ENCODE results near the gene TTC33. TPM values are rescaled to one million over a fixed set of nuclear protein-coding genes. Genes with fewer than 3 reads are reported as not detected.

Gene TTC33
- total RNA-seq: 100 to 1,000 TPM in 1 of 4 donors, 10 to 100 TPM in 3; 18.8 to 123 (median 39.7) TPM

- no peaks in the 10 kb centered on the region for H3K36me3 ChIP-seq
- DNase-seq: peak; percentile 94 to 95
- peak; percentile 80 to 91 (median 82) for TF ChIP-seq CTCF (IDR thresholded peaks at IDR 0.05)
- TF ChIP-seq POLR2A (IDR thresholded peaks at IDR 0.05): peak; percentile 57 to 80
- H3K27me3 ChIP-seq: no peaks in the 10 kb centered on the region
- H3K27ac ChIP-seq: peak within 1 kb of the TSS; percentile 86 to 99
- intact Hi-C loops (cut with DNase I; ENCODE audit: low total_unique reads): no loop called here
- peak within 1 kb of the TSS; percentile 70 to 92 for H3K4me3 ChIP-seq
- H3K4me1 ChIP-seq: no peaks in the 10 kb centered on the region
- no peaks in the 10 kb centered on the region for H3K9me3 ChIP-seq
Observed at GRCh38 chr5:40755407-40756365, at the start of gene TTC33. Gene TTC33, minus strand, starts transcription at chr5:40755961. Its CDS starts 8,943 bp downstream, at chr5:40747018.

GRCh38 chr5:40801771-40802562, 46.2 kb upstream of the TTC33 start:
- Histone ChIP-seq H3K36me3 (no peaks in the 10 kb centered on the region), H3K27ac (no peak overlapping the region), H3K4me1 (peaks cover 0 to 4% of the 10 kb centered on the region in 2 donors), H3K4me3 (no peak overlapping the region), H3K27me3 (no peaks in the 10 kb centered on the region), H3K9me3 (no peaks in the 10 kb centered on the region)
- intact Hi-C loops (cut with DNase I; ENCODE audit: low total_unique reads): no loop called here
- TF ChIP-seq CTCF (IDR thresholded peaks at IDR 0.05): no peak
- no peak for TF ChIP-seq POLR2A (IDR thresholded peaks at IDR 0.05)
- DNase-seq: no peak

GRCh38 chr5:40799258-40799657, 43.5 kb upstream of the TTC33 start:
- H3K27me3 ChIP-seq: no peaks in the 10 kb centered on the region
- H3K27ac ChIP-seq: peak overlapping the region; percentile 98
- TF ChIP-seq CTCF (IDR thresholded peaks at IDR 0.05) (no peak), POLR2A (IDR thresholded peaks at IDR 0.05) (no peak)
- peaks cover 0 to 15% of the 10 kb centered on the region in 2 donors for H3K4me1 ChIP-seq
- no peaks in the 10 kb centered on the region for H3K9me3 ChIP-seq
- no peak for DNase-seq
- H3K36me3 ChIP-seq: no peaks in the 10 kb centered on the region
- intact Hi-C loops (cut with DNase I; ENCODE audit: low total_unique reads): no loop called here
- peak overlapping the region in 1 of 2 donors; percentile 70 for H3K4me3 ChIP-seq

GRCh38 chr5:40798801-40799210, 43.0 kb upstream of the TTC33 start:
- TF ChIP-seq CTCF (IDR thresholded peaks at IDR 0.05): no peak
- no peak for TF ChIP-seq POLR2A (IDR thresholded peaks at IDR 0.05)
- Histone ChIP-seq H3K27ac (peak overlapping the region; percentile 98), H3K27me3 (no peaks in the 10 kb centered on the region), H3K9me3 (no peaks in the 10 kb centered on the region), H3K4me1 (peaks cover 0 to 15% of the 10 kb centered on the region in 2 donors), H3K36me3 (no peaks in the 10 kb centered on the region), H3K4me3 (peak overlapping the region; percentile 70 to 94)
- intact Hi-C loops (cut with DNase I; ENCODE audit: low total_unique reads): no loop called here
- DNase-seq: no peak
